GM12878 (cell line): Measurements from ENCODE around the gene ACACB. TPM values are rescaled to one million over a fixed set of nuclear protein-coding genes. Genes with fewer than 3 reads are reported as not detected.

Experiments
- ATAC-seq: fragments of 200-7000 bp; cut with Tn5 transposase; 3 replicates; pipeline ENCODE4 v1.9.1; 2020; ENCODE audit warnings: mild to moderate bottlenecking, moderate library complexity
- BruUV-seq: library from RNA; stranded (reverse); fragments of 400-500 nt; replicated peaks from 2 replicates; lab custom pipeline; 2021; lab: Mats Ljungman, UMichigan
- CTCF ChIA-PET: fragments of 300-600 bp; sonication (Branson Sonifier 250); formaldehyde crosslinking; extraction: SDS; loops from one replicate; lab custom pipeline; 2021; ENCODE audit warnings: inconsistent platforms; lab: Yijun Ruan, JAX
- POLR2A ChIA-PET: fragments of 350-600 bp; formaldehyde crosslinking; extraction: SDS; loops from one replicate; lab custom pipeline; 2021; ENCODE audit warnings: inconsistent platforms; lab: Charles Lee
- RAD21 ChIA-PET: fragments of 300-600 bp; sonication (Branson Sonifier 250); formaldehyde crosslinking; loops from one replicate; lab custom pipeline; 2023; ENCODE audit warnings: antibody characterized with exemption; ENCODE audit not compliant: unreplicated experiment; lab: Charles Lee
- SMC1A ChIA-PET: fragments of 300-600 bp; sonication (Branson Sonifier 250); formaldehyde crosslinking; loops from one replicate; lab custom pipeline; 2023; ENCODE audit not compliant: unreplicated experiment, uncharacterized antibody; lab: Charles Lee
- DNase-seq: peaks from one replicate; pipeline ENCODE4 v3.0.0-alpha.2; 2011; ENCODE audit warnings: low read depth, low spot score
- FAIRE-seq: peaks from 3 replicates; lab custom pipeline; 2011; peaks lifted over from hg19 to GRCh38; lab: Jason Lieb, UNC
- H2AFZ ChIP-seq: 2 replicates; pipeline ENCODE4 v1.6.0; 2011; ENCODE audit warnings: low read depth, low read length, control low read depth; ENCODE audit not compliant: control insufficient read depth
- H3K27ac ChIP-seq: 2 replicates; pipeline ENCODE4 v1.5.1; 2011; ENCODE audit warnings: control low read depth; ENCODE audit not compliant: control insufficient read depth, insufficient read depth
- H3K27me3 ChIP-seq, 2 experiments: replicated peaks in 1 of 2; 2 replicates each; pipeline versions ENCODE4 v1.6.0 to v1.6.1; 2011; ENCODE audit warnings: low read length in 1 of 2; ENCODE audit not compliant: control insufficient read depth in 2 of 2, insufficient read depth in 2 of 2
- H3K36me3 ChIP-seq, 2 experiments: 2 replicates each; pipeline ENCODE4 v1.5.1; 2011; ENCODE audit warnings: low read length in 1 of 2; ENCODE audit not compliant: control insufficient read depth in 2 of 2, insufficient read depth in 2 of 2
- H3K4me1 ChIP-seq: 2 replicates; pipeline ENCODE4 v1.6.1; 2011; ENCODE audit warnings: mild to moderate bottlenecking, low read length, moderate library complexity, mixed read lengths; ENCODE audit not compliant: control insufficient read depth, insufficient read depth
- H3K4me2 ChIP-seq: 2 replicates; pipeline ENCODE4 v1.6.0; 2011; ENCODE audit warnings: control low read depth; ENCODE audit not compliant: control insufficient read depth, insufficient read depth
- H3K4me3 ChIP-seq: fragments of 200-600 bp; sonication (generic); 2 replicates; pipeline ENCODE4 v1.5.1; 2016
- H3K79me2 ChIP-seq: 2 replicates; pipeline ENCODE4 v1.6.0; 2011; ENCODE audit warnings: low read length; ENCODE audit not compliant: control insufficient read depth, insufficient read depth
- H3K9ac ChIP-seq: 2 replicates; pipeline ENCODE4 v1.8.0; 2011; ENCODE audit warnings: low read length, control low read depth, mixed read lengths; ENCODE audit not compliant: control insufficient read depth, insufficient read depth
- H3K9me3 ChIP-seq: replicated peaks from 3 replicates; pipeline ENCODE4 v1.5.1; 2011; ENCODE audit warnings: mild to moderate bottlenecking, low read length; ENCODE audit not compliant: control insufficient read depth, insufficient read depth
- H4K20me1 ChIP-seq: 2 replicates; pipeline ENCODE4 v1.6.0; 2011; ENCODE audit not compliant: control insufficient read depth, insufficient read depth
- HDAC2 ChIP-seq: fragments of 200-600 bp; sonication (generic); IDR thresholded peaks from 2 replicates; pipeline ENCODE4 v1.6.1; 2017
- NBN ChIP-seq: fragments of 450-650 bp; IDR thresholded peaks from 2 replicates; pipeline ENCODE4 v1.6.1; 2016
- NR2F1 ChIP-seq: fragments of 450-650 bp; conservative IDR thresholded peaks from 2 replicates; pipeline ENCODE4 v1.6.1; 2017; ENCODE audit warnings: mild to moderate bottlenecking
- NRF1 ChIP-seq: conservative IDR thresholded peaks from 2 replicates; pipeline ENCODE4 v1.6.1; 2011; ENCODE audit warnings: mild to moderate bottlenecking, low read depth, low read length, improper control_type of control experiment
- RAD21 ChIP-seq: IDR thresholded peaks from 2 replicates; pipeline ENCODE4 v1.6.1; 2011; ENCODE audit warnings: mild to moderate bottlenecking, low read depth, low read length, moderate library complexity; ENCODE audit not compliant: insufficient read depth
- SMAD1 ChIP-seq: fragments of 450-650 bp; IDR thresholded peaks from 2 replicates; pipeline ENCODE4 v1.6.1; 2018; ENCODE audit warnings: mild to moderate bottlenecking, low read depth; ENCODE audit not compliant: partially characterized antibody
- SMC3 ChIP-seq: IDR thresholded peaks from 2 replicates; pipeline ENCODE4 v1.6.1; 2011; ENCODE audit warnings: low read length, improper control_type of control experiment, borderline replicate concordance
- SRF ChIP-seq, 2 experiments: IDR thresholded peaks; 2 replicates each; pipeline ENCODE4 v1.6.1; 2011; ENCODE audit warnings: low read depth in 2 of 2, low read length in 2 of 2, mild to moderate bottlenecking in 1 of 2, moderate library complexity in 1 of 2
- TCF3 ChIP-seq: IDR thresholded peaks from 2 replicates; pipeline ENCODE4 v1.6.1; 2012; ENCODE audit warnings: low read depth, mild to moderate bottlenecking, low read length, borderline replicate concordance; ENCODE audit not compliant: insufficient read depth
- ZBTB40 ChIP-seq: fragments of 450-650 bp; IDR thresholded peaks from 2 replicates; pipeline ENCODE4 v1.6.1; 2016; ENCODE audit warnings: mild to moderate bottlenecking, moderate library complexity, borderline replicate concordance
- ZNF384 ChIP-seq: IDR thresholded peaks from 2 replicates; pipeline ENCODE4 v1.6.1; 2012; ENCODE audit warnings: low read depth, mild to moderate bottlenecking, low read length, improper control_type of control experiment, borderline replicate concordance
- ZZZ3 ChIP-seq: IDR thresholded peaks from 2 replicates; pipeline ENCODE4 v1.6.1; 2011; ENCODE audit warnings: low read depth; ENCODE audit not compliant: control insufficient read depth, insufficient read length
- WGBS: methylation state at CpG from one replicate; pipeline ENCODE4 v1.1.6; 2016; ENCODE audit warnings: low lambda C conversion rate; ENCODE audit not compliant: insufficient replicate concordance, insufficient coverage; ENCODE audit errors: missing lambda C conversion rate; 5-methylcytosine and 5-hydroxymethylcytosine counted together
- in situ Hi-C: fragments of 300-500 bp; cut with MboI; formaldehyde crosslinking; loops from 9 replicates; pipeline ENCODE4 v1.14.3; 2018; ENCODE audit warnings: mixed read lengths
- intact Hi-C: fragments of 100-400 bp; cut with micrococcal nuclease; formaldehyde crosslinking; loops from one replicate; pipeline ENCODE4 v1.14.2; 2022; ENCODE audit not compliant: unreplicated experiment
- polyA plus RNA-seq, 11 experiments: library from polyadenylated mRNA; depleted of rRNA in 4 of 11; unstranded in 6 of 11; stranded (reverse) in 5 of 11; fragments of >200 nt; fragmentation: Nextera tagmentation in 4 of 11; fragmentation: Illumina TruSeq in 1 of 11; extraction: Ambion mirVana in 4 of 11; extraction: Trizol in 1 of 11; gene quantifications; 1 replicate in 1 of 11; 2 replicates in 10 of 11; pipeline versions ENCODE4 v1.2.1 to v1.2.3, GENCODE V29; 2011 to 2016; ENCODE audit warnings: inconsistent platforms in 2 of 11, missing spikeins in 2 of 11, low read depth in 1 of 11
- total RNA-seq, 4 experiments: library from RNA; depleted of rRNA in 3 of 4; stranded (reverse); fragments of >200 nt in 3 of 4; fragmentation: Illumina TruSeq in 1 of 4; extraction: Trizol in 1 of 4; gene quantifications; 2 replicates each; pipeline versions ENCODE4 v1.2.1 to v1.2.3, GENCODE V29; 2013 to 2021
- TF ChIP-seq, protein P1 (sequence below): fragments of 450-650 bp; conservative IDR thresholded peaks from 2 replicates; pipeline ENCODE4 v1.6.1; 2017; ENCODE audit warnings: mild to moderate bottlenecking, moderate library complexity
- TF ChIP-seq, protein P2 (sequence below), 3 experiments: IDR thresholded peaks in 2 of 3; conservative IDR thresholded peaks in 1 of 3; 2 replicates each; pipeline ENCODE4 v1.5.1; 2011; ENCODE audit warnings: low read depth in 3 of 3, low read length in 3 of 3, mild to moderate bottlenecking in 3 of 3, control low read depth in 2 of 3, moderate library complexity in 2 of 3, inconsistent platforms in 1 of 3, mixed read lengths in 1 of 3; ENCODE audit not compliant: control insufficient read depth in 2 of 3, insufficient read depth in 1 of 3; ENCODE audit errors: extremely low read depth in 1 of 3

The ACACB gene
- total and polyA plus RNA-seq, 10 of the 15 experiments (the other 5 are each of a cell fraction or from before 2014, with no cell fraction given), result 0.05 to 1.9 (median 0.38) TPM; not detected in 2

GRCh38 chr12:109264095-109264942 is 147.9 kb downstream of the ACACB start:
- no TSS peak for BruUV-seq
- RAD21 ChIA-PET, result interaction anchor here (0.5 to 2.6 kb wide), 4 partner anchors 10 to 402 kb away, joined by 3 to 14 read pairs (median 6); no protein-coding TSS in a partner anchor
- SMC1A ChIA-PET, result interaction anchor here (0.5 to 2.1 kb wide), 6 partner anchors 15 to 129 kb away, joined by 3 to 8 read pairs (median 5); no protein-coding TSS in a partner anchor
- Histone ChIP-seq H3K4me2 (no peak overlapping the region), H3K27me3 (no peaks in the 10 kb centered on the region; a peak in 1 of 4 replicates), H3K79me2 (no peaks in the 10 kb centered on the region), H3K36me3 (no peaks in the 10 kb centered on the region; a peak in 1 of 4 replicates), H3K9ac (no peak overlapping the region), H3K4me1 (no peaks in the 10 kb centered on the region), H3K27ac (no peak overlapping the region), H3K4me3 (no peak overlapping the region), H4K20me1 (no peaks in the 10 kb centered on the region), H3K9me3 (no peaks in the 10 kb centered on the region), H2AFZ (no peak overlapping the region)
- ATAC-seq, result peak; percentile 99
- intact Hi-C loops (loop anchor here (1.0 kb wide), 1 partner anchor 121 kb away; no protein-coding TSS in a partner anchor), in situ Hi-C loops (no loop called here)
- POLR2A ChIA-PET, result interaction anchor here (0.6 kb wide), 1 partner anchor 104 kb away, joined by 4 read pairs; no protein-coding TSS in a partner anchor
- CTCF ChIA-PET, result interaction anchor here (0.5 to 5.2 kb wide), 8 partner anchors 8 to 217 kb away, joined by 3 to 48 read pairs (median 3); no protein-coding TSS in a partner anchor
- 24% methylated on average over 23 of the region's 23 CpGs for WGBS
- FAIRE-seq, result peak; percentile 84
- DNase-seq, result no peak
- TF ChIP-seq ZNF384, result no peak
- TF ChIP-seq TCF3, result no peak
- TF ChIP-seq, protein P1, sequence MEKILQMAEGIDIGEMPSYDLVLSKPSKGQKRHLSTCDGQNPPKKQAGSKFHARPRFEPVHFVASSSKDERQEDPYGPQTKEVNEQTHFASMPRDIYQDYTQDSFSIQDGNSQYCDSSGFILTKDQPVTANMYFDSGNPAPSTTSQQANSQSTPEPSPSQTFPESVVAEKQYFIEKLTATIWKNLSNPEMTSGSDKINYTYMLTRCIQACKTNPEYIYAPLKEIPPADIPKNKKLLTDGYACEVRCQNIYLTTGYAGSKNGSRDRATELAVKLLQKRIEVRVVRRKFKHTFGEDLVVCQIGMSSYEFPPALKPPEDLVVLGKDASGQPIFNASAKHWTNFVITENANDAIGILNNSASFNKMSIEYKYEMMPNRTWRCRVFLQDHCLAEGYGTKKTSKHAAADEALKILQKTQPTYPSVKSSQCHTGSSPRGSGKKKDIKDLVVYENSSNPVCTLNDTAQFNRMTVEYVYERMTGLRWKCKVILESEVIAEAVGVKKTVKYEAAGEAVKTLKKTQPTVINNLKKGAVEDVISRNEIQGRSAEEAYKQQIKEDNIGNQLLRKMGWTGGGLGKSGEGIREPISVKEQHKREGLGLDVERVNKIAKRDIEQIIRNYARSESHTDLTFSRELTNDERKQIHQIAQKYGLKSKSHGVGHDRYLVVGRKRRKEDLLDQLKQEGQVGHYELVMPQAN, result no peak
- TF ChIP-seq RAD21, result peak; percentile 75
- TF ChIP-seq NBN, result no peak
- no peak for TF ChIP-seq HDAC2
- no peak for TF ChIP-seq ZBTB40
- no peak for TF ChIP-seq NR2F1
- no peak for TF ChIP-seq NRF1
- TF ChIP-seq SRF (IDR thresholded peaks at IDR 0.05; ENCODE audit: low read depth in 2 of 2, low read length in 2 of 2), result 0 out of 4 replicates have a peak, but pooled peaks of 1 of the 2 experiments have one; percentile 10
- peak; percentile 88 for TF ChIP-seq SMC3
- TF ChIP-seq, protein P2, sequence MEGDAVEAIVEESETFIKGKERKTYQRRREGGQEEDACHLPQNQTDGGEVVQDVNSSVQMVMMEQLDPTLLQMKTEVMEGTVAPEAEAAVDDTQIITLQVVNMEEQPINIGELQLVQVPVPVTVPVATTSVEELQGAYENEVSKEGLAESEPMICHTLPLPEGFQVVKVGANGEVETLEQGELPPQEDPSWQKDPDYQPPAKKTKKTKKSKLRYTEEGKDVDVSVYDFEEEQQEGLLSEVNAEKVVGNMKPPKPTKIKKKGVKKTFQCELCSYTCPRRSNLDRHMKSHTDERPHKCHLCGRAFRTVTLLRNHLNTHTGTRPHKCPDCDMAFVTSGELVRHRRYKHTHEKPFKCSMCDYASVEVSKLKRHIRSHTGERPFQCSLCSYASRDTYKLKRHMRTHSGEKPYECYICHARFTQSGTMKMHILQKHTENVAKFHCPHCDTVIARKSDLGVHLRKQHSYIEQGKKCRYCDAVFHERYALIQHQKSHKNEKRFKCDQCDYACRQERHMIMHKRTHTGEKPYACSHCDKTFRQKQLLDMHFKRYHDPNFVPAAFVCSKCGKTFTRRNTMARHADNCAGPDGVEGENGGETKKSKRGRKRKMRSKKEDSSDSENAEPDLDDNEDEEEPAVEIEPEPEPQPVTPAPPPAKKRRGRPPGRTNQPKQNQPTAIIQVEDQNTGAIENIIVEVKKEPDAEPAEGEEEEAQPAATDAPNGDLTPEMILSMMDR (IDR thresholded peaks at IDR 0.05 in 2 of 3, conservative IDR thresholded peaks at IDR 0.05 in 1 of 3; ENCODE audit: control insufficient read depth in 2 of 3, extremely low read depth in 1 of 3, insufficient read depth in 1 of 3, low read depth in 3 of 3, low read length in 3 of 3), result peak; percentile 80 to 94 (median 86)
- no peak for TF ChIP-seq ZZZ3
- no peak for TF ChIP-seq SMAD1
